Hepatocyte (in vitro differentiated cells): ENCODE measurements around the gene ARID5A.

ENCODE experiments used
- EZH2 ChIP-seq: fragments of 200-600 bp; sonication (generic); IDR thresholded peaks from 2 replicates; pipeline ENCODE4 v1.6.1; 2016; ENCODE audit warnings: antibody characterized with exemption, mild to moderate bottlenecking, borderline replicate concordance
- EZH2phosphoT487 ChIP-seq: fragments of 200-600 bp; sonication (generic); IDR thresholded peaks from one replicate; pipeline ENCODE4 v1.6.1; 2018; ENCODE audit warnings: antibody characterized with exemption, mild to moderate bottlenecking, low read depth, moderate library complexity; ENCODE audit not compliant: unreplicated experiment, severe bottlenecking
- TF ChIP-seq, protein P1 (sequence below): fragments of 200-600 bp; sonication (generic); IDR thresholded peaks from 2 replicates; pipeline ENCODE4 v1.5.1; 2016; ENCODE audit warnings: antibody characterized with exemption, mild to moderate bottlenecking; ENCODE audit not compliant: poor library complexity

DNA sequence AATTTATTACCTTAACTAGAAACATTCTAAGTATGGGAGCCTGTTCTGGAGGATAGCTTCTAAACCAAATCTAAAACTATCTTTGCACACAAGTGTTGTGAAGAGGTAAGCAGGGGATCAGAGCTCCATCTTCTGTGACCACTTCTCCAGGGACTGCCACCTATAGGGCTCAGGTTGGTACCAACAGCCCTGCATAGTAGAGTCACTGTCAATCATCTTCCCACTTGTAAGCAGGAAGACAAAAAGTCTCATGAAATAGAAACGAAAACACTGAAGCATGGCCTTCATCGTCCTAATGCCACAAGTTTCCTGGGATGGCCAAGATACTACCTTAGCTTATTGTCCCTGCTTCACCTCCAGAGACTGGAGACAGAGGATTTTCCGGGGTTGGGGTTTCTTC, 57.7 kb downstream of the ARID5A start:
- TF ChIP-seq, protein P1, sequence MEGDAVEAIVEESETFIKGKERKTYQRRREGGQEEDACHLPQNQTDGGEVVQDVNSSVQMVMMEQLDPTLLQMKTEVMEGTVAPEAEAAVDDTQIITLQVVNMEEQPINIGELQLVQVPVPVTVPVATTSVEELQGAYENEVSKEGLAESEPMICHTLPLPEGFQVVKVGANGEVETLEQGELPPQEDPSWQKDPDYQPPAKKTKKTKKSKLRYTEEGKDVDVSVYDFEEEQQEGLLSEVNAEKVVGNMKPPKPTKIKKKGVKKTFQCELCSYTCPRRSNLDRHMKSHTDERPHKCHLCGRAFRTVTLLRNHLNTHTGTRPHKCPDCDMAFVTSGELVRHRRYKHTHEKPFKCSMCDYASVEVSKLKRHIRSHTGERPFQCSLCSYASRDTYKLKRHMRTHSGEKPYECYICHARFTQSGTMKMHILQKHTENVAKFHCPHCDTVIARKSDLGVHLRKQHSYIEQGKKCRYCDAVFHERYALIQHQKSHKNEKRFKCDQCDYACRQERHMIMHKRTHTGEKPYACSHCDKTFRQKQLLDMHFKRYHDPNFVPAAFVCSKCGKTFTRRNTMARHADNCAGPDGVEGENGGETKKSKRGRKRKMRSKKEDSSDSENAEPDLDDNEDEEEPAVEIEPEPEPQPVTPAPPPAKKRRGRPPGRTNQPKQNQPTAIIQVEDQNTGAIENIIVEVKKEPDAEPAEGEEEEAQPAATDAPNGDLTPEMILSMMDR: no peak
- TF ChIP-seq EZH2phosphoT487 (no peak), EZH2 (no peak)
